IMR-90 (cell line): ENCODE results near the gene TMEM14A. TPM values are rescaled to one million over a fixed set of nuclear protein-coding genes. Genes with fewer than 3 reads are reported as not detected.

ENCODE experiments used
- ATAC-seq: fragments of 200-7000 bp; cut with Tn5 transposase; 2 replicates; pipeline ENCODE4 v1.9.1; 2020; ENCODE audit warnings: low read depth, mild to moderate bottlenecking, moderate library complexity
- BruUV-seq: library from RNA; stranded (reverse); fragments of 400-500 nt; replicated peaks from 2 replicates; lab custom pipeline; 2021; lab: Mats Ljungman, UMichigan
- CTCF ChIA-PET: fragments of 300-600 bp; formaldehyde crosslinking; extraction: SDS; loops from one replicate; lab custom pipeline; 2021; ENCODE audit warnings: antibody characterized with exemption; lab: Yijun Ruan, JAX
- POLR2A ChIA-PET: fragments of 300-600 bp; sonication (Branson Sonifier 250); formaldehyde crosslinking; loops from one replicate; lab custom pipeline; 2022; ENCODE audit warnings: antibody characterized with exemption; ENCODE audit not compliant: unreplicated experiment; lab: Charles Lee
- DNase-seq: peaks from one replicate; pipeline ENCODE4 v3.0.0; 2013
- H2AFZ ChIP-seq: replicated peaks from 2 replicates; pipeline ENCODE3; 2013; ENCODE audit warnings: low read length, mild to moderate bottlenecking; ENCODE audit not compliant: poor library complexity
- H2AK5ac ChIP-seq: 2 replicates; pipeline ENCODE4 v1.6.1; 2013; ENCODE audit warnings: low read depth, low read length, inconsistent platforms
- H2AK9ac ChIP-seq: replicated peaks from 2 replicates; pipeline ENCODE3; 2013; ENCODE audit warnings: mild to moderate bottlenecking, low read depth, low read length, moderate library complexity; ENCODE audit not compliant: poor library complexity
- H2BK120ac ChIP-seq: 2 replicates; pipeline ENCODE4 v1.6.1; 2013; ENCODE audit warnings: low read depth, low read length, inconsistent platforms
- H2BK15ac ChIP-seq: 3 replicates; pipeline ENCODE4 v1.6.1; 2013; ENCODE audit warnings: low read depth, low read length, inconsistent platforms
- H2BK20ac ChIP-seq: 2 replicates; pipeline ENCODE4 v1.6.1; 2013; ENCODE audit warnings: low read depth, mild to moderate bottlenecking, inconsistent platforms, low read length, moderate library complexity
- H2BK5ac ChIP-seq: 2 replicates; pipeline ENCODE4 v1.6.1; 2013; ENCODE audit warnings: mild to moderate bottlenecking, low read depth, low read length, inconsistent platforms; ENCODE audit not compliant: poor library complexity, severe bottlenecking
- H3K14ac ChIP-seq: replicated peaks from 2 replicates; pipeline ENCODE4 v1.6.1; 2013; ENCODE audit warnings: low read depth, low read length, inconsistent platforms
- H3K18ac ChIP-seq: 2 replicates; pipeline ENCODE4 v1.6.1; 2013; ENCODE audit warnings: low read depth, low read length, control low read depth
- H3K23ac ChIP-seq: 2 replicates; pipeline ENCODE4 v1.6.1; 2013; ENCODE audit warnings: low read depth, low read length, inconsistent platforms
- H3K27ac ChIP-seq: 2 replicates; pipeline ENCODE4 v1.5.1; 2013; ENCODE audit warnings: mild to moderate bottlenecking, control low read depth, low read length; ENCODE audit not compliant: insufficient read depth
- H3K27me3 ChIP-seq: 2 replicates; pipeline ENCODE4 v1.6.1; 2013; ENCODE audit warnings: low read length; ENCODE audit not compliant: control insufficient read depth, insufficient read depth
- H3K36me3 ChIP-seq: 2 replicates; pipeline ENCODE4 v1.6.1; 2013; ENCODE audit warnings: low read length, mixed read lengths; ENCODE audit not compliant: control insufficient read depth, insufficient read depth
- H3K4ac ChIP-seq: 2 replicates; pipeline ENCODE4 v1.6.1; 2013; ENCODE audit warnings: low read depth, low read length, inconsistent platforms
- H3K4me1 ChIP-seq: 2 replicates; pipeline ENCODE4 v1.6.1; 2013; ENCODE audit warnings: low read length, mixed read lengths; ENCODE audit not compliant: control insufficient read depth, insufficient read depth
- H3K4me2 ChIP-seq: 2 replicates; pipeline ENCODE4 v1.6.1; 2013; ENCODE audit warnings: low read depth, mild to moderate bottlenecking, control low read depth, low read length, moderate library complexity
- H3K4me3 ChIP-seq: 2 replicates; pipeline ENCODE4 v1.5.1; 2013; ENCODE audit warnings: low read depth, mild to moderate bottlenecking, control low read depth, low read length, moderate library complexity; ENCODE audit not compliant: insufficient read depth
- H3K56ac ChIP-seq: 2 replicates; pipeline ENCODE4 v1.6.1; 2013; ENCODE audit warnings: low read length, inconsistent platforms; ENCODE audit not compliant: insufficient read depth; ENCODE audit errors: extremely low read depth
- H3K79me1 ChIP-seq, 2 experiments: 2 replicates each; pipeline ENCODE4 v1.6.1; 2013; ENCODE audit warnings: low read length in 2 of 2, inconsistent platforms in 1 of 2, low read depth in 1 of 2
- H3K9ac ChIP-seq: 2 replicates; pipeline ENCODE4 v1.6.1; 2013; ENCODE audit warnings: low read depth, low read length, control low read depth
- H3K9me1 ChIP-seq: 2 replicates; pipeline ENCODE4 v1.6.1; 2013; ENCODE audit warnings: low read length, inconsistent platforms; ENCODE audit not compliant: insufficient read depth
- H3K9me3 ChIP-seq: 2 replicates; pipeline ENCODE4 v1.6.1; 2013; ENCODE audit warnings: low read length; ENCODE audit not compliant: control insufficient read depth, insufficient read depth
- H4K20me1 ChIP-seq: 2 replicates; pipeline ENCODE4 v1.6.1; 2013; ENCODE audit warnings: low read length, inconsistent platforms; ENCODE audit not compliant: insufficient read depth
- H4K5ac ChIP-seq: 2 replicates; pipeline ENCODE4 v1.6.1; 2013; ENCODE audit warnings: mild to moderate bottlenecking, low read depth, low read length, control low read depth
- H4K8ac ChIP-seq, 2 experiments: 2 replicates each; pipeline ENCODE4 v1.6.1; 2013; ENCODE audit warnings: low read depth in 2 of 2, low read length in 2 of 2, control low read depth in 1 of 2, inconsistent platforms in 1 of 2
- H4K91ac ChIP-seq: 2 replicates; pipeline ENCODE4 v1.6.1; 2013; ENCODE audit warnings: low read depth, low read length, inconsistent platforms; ENCODE audit not compliant: insufficient read depth
- BHLHE40 ChIP-seq: fragments of 150-350 bp; IDR thresholded peaks from 2 replicates; pipeline ENCODE4 v1.6.1; 2016; ENCODE audit warnings: mild to moderate bottlenecking, low read depth, low read length
- NFE2L2 ChIP-seq: fragments of 150-350 bp; IDR thresholded peaks from 2 replicates; pipeline ENCODE4 v1.6.1; 2016; ENCODE audit warnings: low read depth, mild to moderate bottlenecking, low read length
- POLR2A ChIP-seq: IDR thresholded peaks from 2 replicates; pipeline ENCODE4 v1.6.1; 2012; ENCODE audit warnings: mild to moderate bottlenecking, low read depth, low read length
- RAD21 ChIP-seq: IDR thresholded peaks from 2 replicates; pipeline ENCODE4 v1.6.1; 2012; ENCODE audit warnings: low read length, improper control_type of control experiment
- RCOR1 ChIP-seq: IDR thresholded peaks from 2 replicates; pipeline ENCODE4 v1.6.1; 2012; ENCODE audit warnings: mild to moderate bottlenecking, low read length, improper control_type of control experiment; ENCODE audit not compliant: insufficient replicate concordance
- RFX5 ChIP-seq: IDR thresholded peaks from 2 replicates; pipeline ENCODE4 v1.8.0; 2012; ENCODE audit warnings: low read depth, mild to moderate bottlenecking, low read length, moderate library complexity
- SMC3 ChIP-seq: fragments of 150-350 bp; IDR thresholded peaks from 2 replicates; pipeline ENCODE4 v1.6.1; 2016; ENCODE audit warnings: low read depth, mild to moderate bottlenecking, antibody characterized with exemption, low read length, moderate library complexity
- WGBS, 2 experiments: methylation state at CpG; one replicate each; pipeline versions ENCODE4 v1.1.5 to v1.1.7; 2013; ENCODE audit warnings: missing lambda C conversion rate in 2 of 2; ENCODE audit not compliant: insufficient read length in 1 of 2; ENCODE audit errors: extremely low coverage in 2 of 2; 5-methylcytosine and 5-hydroxymethylcytosine counted together
- dilution Hi-C: fragments of 300-500 bp; cut with HindIII; formaldehyde crosslinking; loops from one replicate; pipeline ENCODE4 v1.14.3; 2018; ENCODE audit warnings: low sequenced_read_pairs; ENCODE audit not compliant: unreplicated experiment
- in situ Hi-C: fragments of 300-500 bp; cut with MboI; formaldehyde crosslinking; loops from 3 replicates; pipeline ENCODE4 v1.14.3; 2019; ENCODE audit warnings: low sequenced_read_pairs, inconsistent platforms, mixed read lengths
- intact Hi-C: fragments of 100-400 bp; cut with micrococcal nuclease; formaldehyde crosslinking; loops from 2 replicates; pipeline ENCODE4 v1.10.0; 2022
- polyA plus RNA-seq, 3 experiments: library from polyadenylated mRNA; depleted of rRNA; stranded (reverse); fragments of >200 nt; gene quantifications; 2 replicates each; pipeline ENCODE4 v1.2.3, GENCODE V29; 2012; ENCODE audit warnings: low replicate concordance in 1 of 3
- total RNA-seq: library from RNA; depleted of rRNA; stranded (reverse); fragments of >200 nt; gene quantifications from 2 replicates; pipeline ENCODE4 v1.2.3, GENCODE V29; 2012
- TF ChIP-seq, protein P1 (sequence below): fragments of 150-350 bp; IDR thresholded peaks from 2 replicates; pipeline ENCODE4 v1.6.1; 2016; ENCODE audit warnings: low read depth, mild to moderate bottlenecking, low read length, moderate library complexity, borderline replicate concordance

The TMEM14A gene
- total and polyA plus RNA-seq, 2 of the 4 experiments (the other 2 are of a cell fraction), result 18.5 to 25.1 TPM

DNA sequence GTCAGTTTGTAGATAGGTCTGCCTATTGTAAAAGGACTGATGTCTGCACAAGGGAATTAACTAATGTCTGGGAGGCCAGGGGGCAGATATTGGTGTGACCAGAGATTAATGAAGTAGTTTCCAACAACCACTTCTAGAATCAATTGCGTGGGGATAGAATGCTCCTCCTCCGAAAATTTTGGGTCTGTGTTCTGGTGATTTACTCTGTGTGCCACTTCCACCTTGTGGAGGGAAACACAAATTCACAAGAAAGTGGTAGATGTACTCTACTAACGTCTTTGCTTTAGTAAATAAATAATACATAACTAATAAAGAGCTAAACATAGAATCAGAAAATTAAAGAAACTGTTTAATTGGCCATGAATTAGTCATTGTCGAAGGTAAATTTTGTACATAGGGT lies 25.5 kb downstream of the TMEM14A start:
- H3K4me1 ChIP-seq, result no peaks in the 10 kb centered on the region
- no peak overlapping the region for H3K9ac ChIP-seq
- H3K56ac ChIP-seq, result no peak overlapping the region
- dilution Hi-C loops (no loop called here), intact Hi-C loops (no loop called here), in situ Hi-C loops (no loop called here)
- H3K4me2 ChIP-seq, result no peak overlapping the region
- ChIA-PET POLR2A (no interaction called here), CTCF (no interaction called here)
- WGBS, 2 experiments, result no CpG with 5 or more reads among the region's 4 CpGs
- ATAC-seq (no peak), DNase-seq (no peak)
- H3K9me1 ChIP-seq, result no peaks in the 10 kb centered on the region
- H3K23ac ChIP-seq, result no peak overlapping the region
- H2AK5ac ChIP-seq, result no peak overlapping the region
- no peak overlapping the region for H4K91ac ChIP-seq
- no peak overlapping the region for H4K5ac ChIP-seq
- TF ChIP-seq SMC3 (no peak), BHLHE40 (no peak), RCOR1 (no peak), RAD21 (no peak), NFE2L2 (no peak), POLR2A (no peak), RFX5 (no peak)
- TF ChIP-seq, protein P1, sequence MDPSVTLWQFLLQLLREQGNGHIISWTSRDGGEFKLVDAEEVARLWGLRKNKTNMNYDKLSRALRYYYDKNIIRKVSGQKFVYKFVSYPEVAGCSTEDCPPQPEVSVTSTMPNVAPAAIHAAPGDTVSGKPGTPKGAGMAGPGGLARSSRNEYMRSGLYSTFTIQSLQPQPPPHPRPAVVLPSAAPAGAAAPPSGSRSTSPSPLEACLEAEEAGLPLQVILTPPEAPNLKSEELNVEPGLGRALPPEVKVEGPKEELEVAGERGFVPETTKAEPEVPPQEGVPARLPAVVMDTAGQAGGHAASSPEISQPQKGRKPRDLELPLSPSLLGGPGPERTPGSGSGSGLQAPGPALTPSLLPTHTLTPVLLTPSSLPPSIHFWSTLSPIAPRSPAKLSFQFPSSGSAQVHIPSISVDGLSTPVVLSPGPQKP, result no peak
- H3K14ac ChIP-seq, result no peak overlapping the region
- no peak overlapping the region for H2BK15ac ChIP-seq
- no peak overlapping the region for H3K18ac ChIP-seq
- no peak overlapping the region for H3K27ac ChIP-seq
- no peak overlapping the region for H4K8ac ChIP-seq
- H3K79me1 ChIP-seq, result no peaks in the 10 kb centered on the region
- H3K4ac ChIP-seq, result no peak overlapping the region
- peaks cover 4% of the 10 kb centered on the region for H3K9me3 ChIP-seq
- H2AFZ ChIP-seq, result no peak overlapping the region
- no TSS peak for BruUV-seq
- no peak overlapping the region for H2BK5ac ChIP-seq
- H2BK120ac ChIP-seq, result no peak overlapping the region
- H2BK20ac ChIP-seq, result no peak overlapping the region
- no peaks in the 10 kb centered on the region for H4K20me1 ChIP-seq
- H3K4me3 ChIP-seq, result no peak overlapping the region
- H3K27me3 ChIP-seq, result peaks cover 4% of the 10 kb centered on the region
- no peaks in the 10 kb centered on the region for H3K36me3 ChIP-seq
- no peak overlapping the region for H2AK9ac ChIP-seq
